ENCODE results near the gene HAVCR2.
A peak's percentile ranks its signal among the peaks of the same experiment; 100 is the strongest.
"Not testable (repeated sequence)": the region's sequence is repeated elsewhere in the genome, so short reads cannot be mapped to it uniquely, and the experiment has no call there.

HAVCR2 gene

DNA sequence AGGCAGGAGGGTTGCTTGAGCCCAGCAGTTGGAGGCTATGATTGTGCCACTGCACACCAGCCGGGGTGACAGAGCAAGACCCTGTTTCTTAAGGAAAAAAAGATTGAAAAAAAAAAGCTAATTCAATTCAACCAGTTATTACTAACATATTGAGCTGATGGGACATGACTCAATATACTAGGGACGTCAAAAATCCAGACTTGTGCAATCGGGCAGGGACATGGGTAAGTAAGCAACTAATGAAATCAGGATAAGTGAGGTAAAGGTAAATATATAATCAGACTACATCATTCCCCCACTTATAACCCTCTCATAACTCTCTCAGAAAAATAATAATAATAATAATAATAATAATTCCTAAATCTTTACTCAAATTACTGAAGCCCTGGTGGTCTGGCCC is 49.0 kb downstream of the HAVCR2 start:
- no peaks in the 10 kb centered on the region for H3K36me3 ChIP-seq (ENCODE audit: control insufficient read depth, insufficient read depth, low read length)
- no peak overlapping the region for H3K9ac ChIP-seq (ENCODE audit: low read length)
- no peaks in the 10 kb centered on the region for H3K4me1 ChIP-seq (ENCODE audit: control insufficient read depth, insufficient read depth, low read length)
- H3K27ac ChIP-seq (ENCODE audit: low read depth, low read length), result no peak overlapping the region
- H3K27me3 ChIP-seq (ENCODE audit: control insufficient read depth, insufficient read depth, low read length), result no peaks in the 10 kb centered on the region
- no peaks in the 10 kb centered on the region for H3K9me3 ChIP-seq (ENCODE audit: control insufficient read depth, insufficient read depth, low read depth, low read length)
- H3K4me3 ChIP-seq (ENCODE audit: low read depth, low read length), result no peak overlapping the region

DNA sequence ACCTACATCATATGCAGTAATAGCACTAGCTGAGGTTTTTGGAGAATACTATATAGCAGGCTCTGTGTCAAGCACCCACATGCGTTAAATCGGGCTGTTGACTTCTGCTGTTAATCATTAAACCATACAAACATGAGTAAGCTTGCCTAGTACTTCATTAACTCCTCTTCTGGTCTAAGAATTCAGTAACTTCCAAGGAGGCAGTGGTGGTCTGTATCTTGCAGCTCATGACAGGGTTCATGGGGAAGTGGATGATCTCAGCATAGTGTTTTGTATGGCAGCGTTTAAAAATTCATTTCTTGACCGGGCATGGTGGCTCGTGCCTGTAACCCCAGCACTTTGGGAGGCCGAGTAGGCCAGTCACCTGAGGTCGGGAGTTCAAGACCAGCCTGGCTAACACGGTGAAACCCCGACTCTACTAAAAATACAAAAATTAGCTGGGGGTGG is 49.7 kb downstream of the HAVCR2 start, which contains the start of gene HAVCR1:
HAVCR1 (minus strand) TSS at position 24 of the 447 bp plus-strand sequence. CDS start 1,173 bp downstream, outside the sequence.
- no peaks in the 10 kb centered on the region for H3K9me3 ChIP-seq (ENCODE audit: control insufficient read depth, insufficient read depth, low read depth, low read length)
- H3K27me3 ChIP-seq (ENCODE audit: control insufficient read depth, insufficient read depth, low read length), result no peaks in the 10 kb centered on the region
- no peak within 1 kb of the TSS for H3K4me3 ChIP-seq (ENCODE audit: low read depth, low read length)
- no peaks in the 10 kb centered on the region for H3K36me3 ChIP-seq (ENCODE audit: control insufficient read depth, insufficient read depth, low read length)
- no peak within 1 kb of the TSS for H3K27ac ChIP-seq (ENCODE audit: low read depth, low read length)
- no peaks in the 10 kb centered on the region for H3K4me1 ChIP-seq (ENCODE audit: control insufficient read depth, insufficient read depth, low read length)
- no peak within 1 kb of the TSS for H3K9ac ChIP-seq (ENCODE audit: low read length)

DNA sequence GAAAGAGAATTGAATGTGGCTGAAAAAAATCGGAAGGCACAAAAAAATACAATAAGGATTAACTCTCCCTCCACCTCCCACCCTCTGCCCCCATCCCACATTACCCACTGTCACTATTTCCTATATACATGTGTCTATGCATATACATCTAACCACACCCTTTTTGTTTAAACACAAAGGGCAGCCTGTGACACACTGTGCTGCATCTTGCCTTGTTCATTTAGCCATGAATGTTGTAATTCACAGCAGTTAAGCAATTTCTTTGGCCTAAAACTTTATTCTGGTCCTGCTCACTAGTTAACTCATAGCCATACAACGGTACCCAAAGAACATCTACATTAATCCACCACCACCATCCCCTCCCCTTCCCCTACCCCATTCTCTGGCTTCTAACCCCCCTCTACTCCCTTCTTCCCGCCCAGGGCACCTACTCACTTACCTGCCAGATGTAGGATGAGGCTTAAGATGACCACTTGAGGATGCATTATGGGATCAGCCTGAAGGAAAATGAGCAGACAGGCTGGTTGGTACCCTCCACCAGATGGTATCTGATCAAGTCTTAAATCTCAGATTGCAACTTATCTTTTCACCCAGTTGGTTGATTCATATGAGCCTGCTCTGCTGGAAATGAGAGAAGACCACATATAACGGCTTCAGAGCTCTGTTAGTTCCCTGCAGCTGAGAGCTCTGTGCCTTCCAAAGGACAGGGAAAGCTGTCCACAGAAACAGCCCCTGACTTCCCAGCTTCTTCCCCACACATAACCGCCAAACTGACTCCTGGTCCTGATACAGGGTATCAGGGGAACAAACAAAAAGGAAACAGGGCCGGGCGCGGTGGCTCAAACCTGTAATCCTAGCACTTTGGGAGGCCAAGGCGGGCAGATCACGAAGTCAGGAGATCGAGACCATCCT is 51.1 kb downstream of the HAVCR2 start:
- no peaks in the 10 kb centered on the region for H3K4me1 ChIP-seq (ENCODE audit: control insufficient read depth, insufficient read depth, low read length)
- no peak overlapping the region for H3K4me3 ChIP-seq (ENCODE audit: low read depth, low read length)
- no peaks in the 10 kb centered on the region for H3K27me3 ChIP-seq (ENCODE audit: control insufficient read depth, insufficient read depth, low read length)
- H3K9ac ChIP-seq (ENCODE audit: low read length), result no peak overlapping the region
- no peaks in the 10 kb centered on the region for H3K36me3 ChIP-seq (ENCODE audit: control insufficient read depth, insufficient read depth, low read length)
- no peaks in the 10 kb centered on the region for H3K9me3 ChIP-seq (ENCODE audit: control insufficient read depth, insufficient read depth, low read depth, low read length)
- H3K27ac ChIP-seq (ENCODE audit: low read depth, low read length), result no peak overlapping the region

DNA sequence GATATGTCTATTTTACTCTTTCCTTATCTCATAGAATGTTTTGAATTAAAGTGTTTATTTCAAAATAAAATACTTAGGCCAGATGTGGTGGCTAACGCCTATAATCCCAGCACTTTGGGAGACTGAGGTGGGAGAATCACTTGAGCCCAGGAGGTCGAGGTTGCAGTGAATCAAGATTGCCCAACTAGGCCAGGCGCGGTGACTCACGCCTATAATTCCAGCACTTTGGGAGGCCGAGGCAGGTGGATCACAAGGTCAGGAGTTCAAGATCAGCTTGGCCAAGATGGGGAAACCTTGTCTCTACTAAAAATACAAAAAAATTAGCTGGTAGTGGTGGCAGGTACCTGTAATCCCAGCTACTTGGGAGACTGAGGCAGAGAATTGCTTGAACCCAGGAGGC is 52.0 kb downstream of the HAVCR2 start:
- H3K27me3 ChIP-seq (ENCODE audit: control insufficient read depth, insufficient read depth, low read length); H3K9ac ChIP-seq (ENCODE audit: low read length); H3K4me3 ChIP-seq (ENCODE audit: low read depth, low read length); H3K36me3 ChIP-seq (ENCODE audit: control insufficient read depth, insufficient read depth, low read length); H3K27ac ChIP-seq (ENCODE audit: low read depth, low read length); H3K4me1 ChIP-seq (ENCODE audit: control insufficient read depth, insufficient read depth, low read length); H3K9me3 ChIP-seq (ENCODE audit: control insufficient read depth, insufficient read depth, low read depth, low read length): not testable (repeated sequence)

DNA sequence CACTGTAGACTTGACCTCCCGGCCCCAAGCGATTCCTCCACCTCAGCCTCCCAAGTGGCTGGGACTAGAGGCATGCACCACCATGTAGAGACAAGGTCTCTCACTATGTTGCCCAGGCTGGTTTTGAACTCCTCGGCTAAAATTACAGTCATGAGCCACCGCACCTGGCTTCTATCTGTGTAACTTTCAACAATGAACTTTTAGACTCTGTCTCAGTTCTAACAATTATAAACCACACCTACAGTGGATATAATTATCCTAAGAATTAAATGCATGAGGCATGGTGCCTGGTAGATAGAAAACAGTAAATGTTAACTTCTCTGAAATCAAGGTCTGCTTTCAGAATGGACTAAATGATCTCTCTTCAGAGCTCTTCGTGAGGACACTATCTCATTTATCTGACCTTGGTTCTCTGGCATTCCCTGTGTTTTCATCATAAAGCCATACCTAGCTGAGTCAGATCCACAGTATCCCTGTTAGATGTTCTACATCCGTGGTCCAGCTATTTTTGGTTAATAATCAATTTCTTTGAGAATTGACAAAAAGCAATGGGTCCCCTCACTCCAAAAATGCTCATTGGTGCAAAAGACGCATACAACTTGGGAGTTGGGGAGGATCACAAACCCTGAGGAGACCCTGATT is 57.1 kb downstream of the HAVCR2 start:
- Histone ChIP-seq H3K36me3 (ENCODE audit: control insufficient read depth, insufficient read depth, low read length) (no peaks in the 10 kb centered on the region), H3K27me3 (ENCODE audit: control insufficient read depth, insufficient read depth, low read length) (no peaks in the 10 kb centered on the region), H3K4me3 (ENCODE audit: low read depth, low read length) (no peak overlapping the region), H3K9me3 (ENCODE audit: control insufficient read depth, insufficient read depth, low read depth, low read length) (no peaks in the 10 kb centered on the region; the same call in 1 of the 2 replicates), H3K9ac (ENCODE audit: low read length) (no peak overlapping the region), H3K27ac (ENCODE audit: low read depth, low read length) (no peak overlapping the region), H3K4me1 (ENCODE audit: control insufficient read depth, insufficient read depth, low read length) (peaks cover 17% of the 10 kb centered on the region)

DNA sequence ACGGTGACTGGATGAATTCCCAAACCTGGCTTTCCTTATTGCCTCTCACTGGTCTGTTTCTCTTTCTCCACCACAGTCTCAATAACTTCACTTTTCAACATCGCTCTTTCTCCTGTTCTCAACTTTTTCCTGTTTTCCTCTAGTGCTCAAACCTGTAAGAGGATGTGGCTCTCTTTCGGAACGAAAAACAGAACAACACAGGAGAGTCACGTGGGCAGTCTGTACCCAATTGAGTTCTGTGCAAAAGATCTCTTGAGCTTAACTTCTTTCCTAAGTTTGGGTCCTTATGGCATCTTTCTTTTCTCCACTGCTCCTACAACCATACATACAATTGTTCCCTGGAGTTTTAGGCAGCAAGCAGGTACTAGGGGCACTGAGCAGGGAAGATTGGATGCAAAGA is 58.8 kb downstream of the HAVCR2 start:
- H3K4me1 ChIP-seq (ENCODE audit: control insufficient read depth, insufficient read depth, low read length), result peaks cover 17% of the 10 kb centered on the region
- no peak overlapping the region for H3K4me3 ChIP-seq (ENCODE audit: low read depth, low read length)
- no peaks in the 10 kb centered on the region; the same call in 1 of the 2 replicates for H3K9me3 ChIP-seq (ENCODE audit: control insufficient read depth, insufficient read depth, low read depth, low read length)
- no peaks in the 10 kb centered on the region for H3K36me3 ChIP-seq (ENCODE audit: control insufficient read depth, insufficient read depth, low read length)
- peak overlapping the region; percentile 62; the same call in 1 of the 2 replicates for H3K27ac ChIP-seq (ENCODE audit: low read depth, low read length)
- peak overlapping the region; percentile 6 for H3K9ac ChIP-seq (ENCODE audit: low read length)
- no peaks in the 10 kb centered on the region for H3K27me3 ChIP-seq (ENCODE audit: control insufficient read depth, insufficient read depth, low read length)

DNA sequence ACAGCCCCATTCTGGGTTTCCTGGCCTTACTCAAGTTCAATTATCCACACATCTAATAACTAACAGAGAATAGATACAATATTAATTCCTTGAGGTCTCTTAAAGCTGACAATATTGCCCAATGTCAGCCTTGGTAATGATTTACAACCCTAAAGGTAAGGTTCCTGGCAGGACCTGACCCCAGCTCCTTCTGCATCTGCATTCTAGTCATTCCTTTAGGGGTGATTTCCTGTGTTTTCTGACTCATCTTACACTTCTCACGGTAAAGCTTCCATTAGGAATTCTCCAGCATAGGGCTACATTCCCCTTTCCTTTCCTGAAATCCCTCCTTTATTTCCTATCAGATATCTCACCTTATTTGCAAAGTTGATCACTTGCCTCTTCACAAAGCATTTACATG is 59.2 kb downstream of the HAVCR2 start:
- Histone ChIP-seq H3K36me3 (ENCODE audit: control insufficient read depth, insufficient read depth, low read length) (no peaks in the 10 kb centered on the region), H3K27ac (ENCODE audit: low read depth, low read length) (peak overlapping the region; percentile 62; the same call in 1 of the 2 replicates), H3K4me3 (ENCODE audit: low read depth, low read length) (no peak overlapping the region), H3K9ac (ENCODE audit: low read length) (peak overlapping the region; percentile 6), H3K27me3 (ENCODE audit: control insufficient read depth, insufficient read depth, low read length) (no peaks in the 10 kb centered on the region), H3K9me3 (ENCODE audit: control insufficient read depth, insufficient read depth, low read depth, low read length) (no peaks in the 10 kb centered on the region; the same call in 1 of the 2 replicates), H3K4me1 (ENCODE audit: control insufficient read depth, insufficient read depth, low read length) (peaks cover 17% of the 10 kb centered on the region)

DNA sequence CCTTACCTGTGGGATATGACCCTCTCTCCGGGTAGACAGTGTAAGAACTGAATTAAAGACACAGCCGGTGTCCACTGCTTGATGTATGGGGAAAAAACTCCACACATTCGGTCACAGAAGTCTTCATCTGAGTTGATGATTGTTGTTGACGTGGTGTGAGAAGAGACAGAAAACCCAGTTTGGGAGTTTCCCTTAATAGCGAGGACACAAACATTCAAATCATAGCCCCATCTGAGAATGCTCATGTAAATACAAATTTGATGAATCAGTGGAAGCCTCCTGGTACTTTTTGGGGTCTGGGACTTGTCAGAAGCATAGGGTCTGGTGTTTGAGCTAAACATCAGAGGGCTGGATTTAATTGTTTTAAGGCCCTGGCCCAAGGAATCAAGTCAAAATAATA is 60.9 kb downstream of the HAVCR2 start:
- H3K27ac ChIP-seq (ENCODE audit: low read depth, low read length), result no peak overlapping the region
- no peak overlapping the region for H3K9ac ChIP-seq (ENCODE audit: low read length)
- H3K4me1 ChIP-seq (ENCODE audit: control insufficient read depth, insufficient read depth, low read length), result peaks cover 17% of the 10 kb centered on the region
- H3K27me3 ChIP-seq (ENCODE audit: control insufficient read depth, insufficient read depth, low read length), result no peaks in the 10 kb centered on the region
- no peaks in the 10 kb centered on the region for H3K36me3 ChIP-seq (ENCODE audit: control insufficient read depth, insufficient read depth, low read length)
- H3K4me3 ChIP-seq (ENCODE audit: low read depth, low read length), result no peak overlapping the region
- H3K9me3 ChIP-seq (ENCODE audit: control insufficient read depth, insufficient read depth, low read depth, low read length), result no peaks in the 10 kb centered on the region; the same call in 1 of the 2 replicates

DNA sequence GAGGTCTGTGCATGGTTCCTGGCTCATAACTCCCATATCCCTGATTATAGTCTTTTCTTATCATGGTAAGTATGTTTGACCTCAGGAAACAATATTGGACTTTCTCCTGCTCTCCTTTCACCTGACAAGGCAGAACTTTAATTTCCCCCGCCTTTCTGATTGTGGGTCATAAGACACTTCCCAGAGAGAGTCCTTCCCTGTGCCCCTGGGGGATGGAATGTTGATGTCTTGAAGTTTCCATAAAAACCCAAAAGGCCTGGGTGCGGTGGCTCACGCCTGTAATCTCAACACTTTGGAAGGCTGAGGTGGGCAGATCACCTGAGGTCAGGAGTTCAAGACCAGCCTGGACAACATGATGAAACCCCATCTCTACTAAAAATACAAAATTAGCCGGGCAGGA is 61.8 kb downstream of the HAVCR2 start:
- peaks cover 17% of the 10 kb centered on the region for H3K4me1 ChIP-seq (ENCODE audit: control insufficient read depth, insufficient read depth, low read length)
- H3K27ac ChIP-seq (ENCODE audit: low read depth, low read length); H3K9me3 ChIP-seq (ENCODE audit: control insufficient read depth, insufficient read depth, low read depth, low read length); H3K36me3 ChIP-seq (ENCODE audit: control insufficient read depth, insufficient read depth, low read length); H3K4me3 ChIP-seq (ENCODE audit: low read depth, low read length); H3K9ac ChIP-seq (ENCODE audit: low read length); H3K27me3 ChIP-seq (ENCODE audit: control insufficient read depth, insufficient read depth, low read length): not testable (repeated sequence)

DNA sequence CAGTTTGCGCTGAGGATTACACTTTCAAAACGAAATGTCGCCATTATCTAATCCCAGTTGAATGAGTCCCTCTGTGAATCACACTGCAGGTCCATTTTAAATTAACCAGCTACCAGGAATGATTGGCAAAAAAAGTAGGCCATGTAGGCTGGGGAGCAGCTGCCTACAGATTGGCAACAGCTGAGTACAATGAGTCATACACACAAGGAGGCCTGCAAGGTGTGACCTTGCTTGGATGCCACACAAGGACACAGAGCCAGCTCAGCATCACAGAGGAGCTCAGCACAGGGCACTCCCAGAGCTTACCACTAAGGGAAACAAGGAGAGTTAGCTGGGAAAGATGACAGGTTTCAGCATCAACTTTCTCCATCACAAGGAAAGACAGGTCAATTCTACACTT is 62.8 kb downstream of the HAVCR2 start:
- Histone ChIP-seq H3K4me3 (ENCODE audit: low read depth, low read length) (no peak overlapping the region), H3K9me3 (ENCODE audit: control insufficient read depth, insufficient read depth, low read depth, low read length) (no peaks in the 10 kb centered on the region; the same call in 1 of the 2 replicates), H3K36me3 (ENCODE audit: control insufficient read depth, insufficient read depth, low read length) (no peaks in the 10 kb centered on the region), H3K4me1 (ENCODE audit: control insufficient read depth, insufficient read depth, low read length) (peaks cover 17% of the 10 kb centered on the region), H3K27me3 (ENCODE audit: control insufficient read depth, insufficient read depth, low read length) (no peaks in the 10 kb centered on the region), H3K27ac (ENCODE audit: low read depth, low read length) (no peak overlapping the region), H3K9ac (ENCODE audit: low read length) (no peak overlapping the region)

DNA sequence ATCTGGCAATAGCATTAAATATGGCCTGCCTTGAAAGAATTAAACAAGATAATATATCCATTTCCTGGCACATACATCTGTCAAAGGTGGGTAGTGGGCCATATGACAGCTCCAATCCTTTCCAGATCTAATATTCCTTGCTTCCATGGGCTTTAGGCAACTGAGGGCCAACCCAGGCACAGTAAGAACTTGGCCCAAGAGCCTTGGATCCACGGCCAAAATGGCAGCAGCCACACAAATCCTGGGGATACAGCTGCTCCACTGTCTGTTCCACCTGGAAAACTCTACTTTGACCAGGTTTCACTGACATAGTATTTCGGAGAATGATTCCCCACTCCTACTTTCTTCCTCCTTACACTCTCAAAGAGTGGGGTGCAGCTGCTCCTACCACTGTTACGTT is 63.2 kb downstream of the HAVCR2 start:
- Histone ChIP-seq H3K27me3 (ENCODE audit: control insufficient read depth, insufficient read depth, low read length) (no peaks in the 10 kb centered on the region), H3K4me1 (ENCODE audit: control insufficient read depth, insufficient read depth, low read length) (peaks cover 17% of the 10 kb centered on the region)

More for the DNA sequence above, 63.2 kb downstream of the HAVCR2 start:
- Histone ChIP-seq H3K9me3 (ENCODE audit: control insufficient read depth, insufficient read depth, low read depth, low read length) (no peaks in the 10 kb centered on the region; the same call in 1 of the 2 replicates), H3K36me3 (ENCODE audit: control insufficient read depth, insufficient read depth, low read length) (no peaks in the 10 kb centered on the region), H3K9ac (ENCODE audit: low read length) (no peak overlapping the region), H3K27ac (ENCODE audit: low read depth, low read length) (no peak overlapping the region), H3K4me3 (ENCODE audit: low read depth, low read length) (no peak overlapping the region)
